Type B pancreatic cell (in vitro differentiated cells): ENCODE measurements around the gene GNAI3. TPM values are rescaled to one million over a fixed set of nuclear protein-coding genes. Genes with fewer than 3 reads are reported as not detected.
A peak's percentile ranks its signal among the peaks of the same experiment; 100 is the strongest.

ENCODE experiments used
- DNase-seq: peaks from one replicate; pipeline ENCODE4 v3.0.0; 2021; ENCODE audit warnings: mixed read lengths; ENCODE audit not compliant: unreplicated experiment; ENCODE audit errors: extremely low spot score
- H3K27ac Mint-ChIP-seq: 2 replicates; pipeline ENCODE4 v1.8.0; 2021; ENCODE audit warnings: mild to moderate bottlenecking, mixed read lengths
- H3K27me3 Mint-ChIP-seq: 2 replicates; pipeline ENCODE4 v1.8.0; 2021; ENCODE audit warnings: mixed read lengths
- H3K36me3 Mint-ChIP-seq: 2 replicates; pipeline ENCODE4 v1.8.0; 2021; ENCODE audit warnings: mixed read lengths
- H3K4me1 Mint-ChIP-seq: one replicate; pipeline ENCODE4 v1.8.0; 2021; ENCODE audit warnings: mixed read lengths; ENCODE audit not compliant: unreplicated experiment
- H3K4me3 Mint-ChIP-seq: 2 replicates; pipeline ENCODE4 v1.8.0; 2021; ENCODE audit warnings: mild to moderate bottlenecking, mixed read lengths
- H3K9me3 Mint-ChIP-seq: 2 replicates; pipeline ENCODE4 v1.8.0; 2021; ENCODE audit warnings: mixed read lengths
- total RNA-seq: library from RNA; stranded (reverse); gene quantifications from 2 replicates; pipeline ENCODE4 v1.2.1, GENCODE V29; 2021; ENCODE audit warnings: low replicate concordance
- TF ChIP-seq, protein P1 (sequence below): fragments of 200-600 bp; sonication (generic); conservative IDR thresholded peaks from 2 replicates; pipeline ENCODE4 v1.5.0; 2021; ENCODE audit warnings: antibody characterized with exemption, mild to moderate bottlenecking

Gene GNAI3
- total RNA-seq, 1 donor from 2014 or later, result 8.9 TPM

GRCh38 chr1:109661391-109661790 is 113.0 kb downstream of the GNAI3 start:
- Mint-ChIP-seq H3K27ac (no peak overlapping the region), H3K36me3 (no peaks in the 10 kb centered on the region), H3K4me3 (no peak overlapping the region), H3K27me3 (no peaks in the 10 kb centered on the region), H3K4me1 (peaks cover 16% of the 10 kb centered on the region), H3K9me3 (no peaks in the 10 kb centered on the region)
- TF ChIP-seq, protein P1, sequence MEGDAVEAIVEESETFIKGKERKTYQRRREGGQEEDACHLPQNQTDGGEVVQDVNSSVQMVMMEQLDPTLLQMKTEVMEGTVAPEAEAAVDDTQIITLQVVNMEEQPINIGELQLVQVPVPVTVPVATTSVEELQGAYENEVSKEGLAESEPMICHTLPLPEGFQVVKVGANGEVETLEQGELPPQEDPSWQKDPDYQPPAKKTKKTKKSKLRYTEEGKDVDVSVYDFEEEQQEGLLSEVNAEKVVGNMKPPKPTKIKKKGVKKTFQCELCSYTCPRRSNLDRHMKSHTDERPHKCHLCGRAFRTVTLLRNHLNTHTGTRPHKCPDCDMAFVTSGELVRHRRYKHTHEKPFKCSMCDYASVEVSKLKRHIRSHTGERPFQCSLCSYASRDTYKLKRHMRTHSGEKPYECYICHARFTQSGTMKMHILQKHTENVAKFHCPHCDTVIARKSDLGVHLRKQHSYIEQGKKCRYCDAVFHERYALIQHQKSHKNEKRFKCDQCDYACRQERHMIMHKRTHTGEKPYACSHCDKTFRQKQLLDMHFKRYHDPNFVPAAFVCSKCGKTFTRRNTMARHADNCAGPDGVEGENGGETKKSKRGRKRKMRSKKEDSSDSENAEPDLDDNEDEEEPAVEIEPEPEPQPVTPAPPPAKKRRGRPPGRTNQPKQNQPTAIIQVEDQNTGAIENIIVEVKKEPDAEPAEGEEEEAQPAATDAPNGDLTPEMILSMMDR, result no peak
- no peak for DNase-seq

- Mint-ChIP-seq H3K27ac (no peak overlapping the region), H3K4me3 (no peak overlapping the region), H3K9me3 (no peaks in the 10 kb centered on the region), H3K4me1 (peaks cover 15% of the 10 kb centered on the region), H3K36me3 (peaks cover 7% of the 10 kb centered on the region), H3K27me3 (no peaks in the 10 kb centered on the region)
- TF ChIP-seq, protein P1, result no peak
- no peak for DNase-seq
These were observed 116.3 kb downstream of the GNAI3 start for GRCh38 chr1:109664671-109665070.

GRCh38 chr1:109667452-109668122 is 119.2 kb downstream of the GNAI3 start, which contains the start of gene GSTM2:
Gene GSTM2 (plus strand): TSS chr1:109668057. CDS start chr1:109668116, 59 bp downstream.
- Mint-ChIP-seq H3K27ac (peak within 1 kb of the TSS; percentile 38), H3K36me3 (peaks cover 15% of the 10 kb centered on the region), H3K27me3 (no peaks in the 10 kb centered on the region), H3K4me3 (peak within 1 kb of the TSS; percentile 87), H3K9me3 (no peaks in the 10 kb centered on the region), H3K4me1 (peaks cover 12% of the 10 kb centered on the region)
- TF ChIP-seq, protein P1, result no peak
- DNase-seq, result peak; percentile 91

Other genes with a start within 250 kb of the GNAI3 start
- gene MYBPHL, start 241.6 kb upstream of the GNAI3 start, total RNA-seq, result 0.48 and 0.60 TPM in 2 replicates
- 52.3 and 88.6 TPM in 2 replicates for gene SORT1, start 150.7 kb upstream of the GNAI3 start, total RNA-seq
- 84.3 and 85.7 TPM in 2 replicates for gene PSMA5, start 122.2 kb upstream of the GNAI3 start, total RNA-seq
- 0.33 and 0.58 TPM in 2 replicates for gene SYPL2, start 82.1 kb upstream of the GNAI3 start, total RNA-seq
- 5.7 and 12.0 TPM in 2 replicates for gene ATXN7L2, start 64.7 kb upstream of the GNAI3 start, total RNA-seq
- 10.4 and 14.3 TPM in 2 replicates for gene CYB561D1, start 54.5 kb upstream of the GNAI3 start, total RNA-seq
- gene AMIGO1, start 38.9 kb upstream of the GNAI3 start, total RNA-seq, result 5.4 and 6.1 TPM in 2 replicates
- gene GPR61, start 8.7 kb upstream of the GNAI3 start, total RNA-seq, result not detected in 2 replicates
- not detected in 2 replicates for gene GNAT2, start 71.0 kb downstream of the GNAI3 start, total RNA-seq
- 71.1 and 105 TPM in 2 replicates for gene AMPD2, start 71.2 kb downstream of the GNAI3 start, total RNA-seq
- 37.5 and 42.2 TPM in 2 replicates for gene GSTM4, start 107.5 kb downstream of the GNAI3 start, total RNA-seq
- 26.8 and 75.6 TPM in 2 replicates for gene GSTM2, start 119.4 kb downstream of the GNAI3 start, total RNA-seq
- 6.6 and 37.3 TPM in 2 replicates for gene GSTM1, start 139.2 kb downstream of the GNAI3 start, total RNA-seq
- gene GSTM5, start 163.6 kb downstream of the GNAI3 start, total RNA-seq, result 0.17 and 0.52 TPM in 2 replicates
- 32.9 and 78.4 TPM in 2 replicates for gene GSTM3, start 192.4 kb downstream of the GNAI3 start, total RNA-seq
- 9.9 and 19.1 TPM in 2 replicates for gene EPS8L3, start 215.3 kb downstream of the GNAI3 start, total RNA-seq